GM23248 (cell line): ENCODE measurements around the gene MDK. TPM values are rescaled to one million over a fixed set of nuclear protein-coding genes. Genes with fewer than 3 reads are reported as not detected.

Experiments used
- DNase-seq: peaks from one replicate; pipeline ENCODE4 v3.0.0-alpha.2; 2015
- H2AFZ ChIP-seq: fragments of 200-600 bp; sonication (generic); 2 replicates; pipeline ENCODE4 v1.6.1; 2016; ENCODE audit warnings: antibody characterized with exemption
- H3F3A ChIP-seq: fragments of 200-600 bp; sonication (generic); 2 replicates; pipeline ENCODE4 v1.6.1; 2016; ENCODE audit warnings: mild to moderate bottlenecking, antibody characterized with exemption, mixed run types; ENCODE audit not compliant: insufficient read depth
- H3K27ac ChIP-seq: fragments of 200-600 bp; sonication (generic); 2 replicates; pipeline ENCODE4 v1.5.1; 2016; ENCODE audit warnings: mild to moderate bottlenecking
- H3K27me3 ChIP-seq: fragments of 200-600 bp; sonication (generic); replicated peaks from 2 replicates; pipeline ENCODE4 v1.6.1; 2016; ENCODE audit warnings: mild to moderate bottlenecking; ENCODE audit not compliant: insufficient read depth
- H3K36me3 ChIP-seq: fragments of 200-600 bp; sonication (generic); 2 replicates; pipeline ENCODE4 v1.6.1; 2016; ENCODE audit warnings: low read depth, mild to moderate bottlenecking
- H3K4me1 ChIP-seq: fragments of 200-600 bp; sonication (generic); 2 replicates; pipeline ENCODE4 v1.6.1; 2016; ENCODE audit warnings: mild to moderate bottlenecking; ENCODE audit not compliant: insufficient read depth
- H3K4me2 ChIP-seq: fragments of 200-600 bp; sonication (generic); one replicate; pipeline ENCODE4 v1.6.1; 2016; ENCODE audit warnings: mild to moderate bottlenecking; ENCODE audit not compliant: unreplicated experiment
- H3K4me3 ChIP-seq: fragments of 200-600 bp; sonication (generic); 2 replicates; pipeline ENCODE4 v1.5.1; 2016; ENCODE audit warnings: mild to moderate bottlenecking
- H3K79me2 ChIP-seq: fragments of 200-600 bp; sonication (generic); 2 replicates; pipeline ENCODE4 v1.6.1; 2016; ENCODE audit warnings: mild to moderate bottlenecking; ENCODE audit not compliant: insufficient read depth
- H3K9ac ChIP-seq: fragments of 200-600 bp; sonication (generic); 2 replicates; pipeline ENCODE4 v1.6.1; 2016; ENCODE audit warnings: mild to moderate bottlenecking
- H3K9me2 ChIP-seq: fragments of 200-600 bp; sonication (generic); 2 replicates; pipeline ENCODE4 v1.6.1; 2016; ENCODE audit warnings: mixed run types, mild to moderate bottlenecking, moderate library complexity; ENCODE audit not compliant: insufficient read depth
- H3K9me3 ChIP-seq: fragments of 200-600 bp; sonication (generic); one replicate; pipeline ENCODE4 v1.6.1; 2017; ENCODE audit warnings: low read depth
- H4K20me1 ChIP-seq: fragments of 200-600 bp; sonication (generic); 2 replicates; pipeline ENCODE4 v1.6.0; 2016; ENCODE audit not compliant: insufficient read depth
- EZH2 ChIP-seq: fragments of 200-600 bp; sonication (generic); IDR thresholded peaks from 2 replicates; pipeline ENCODE4 v1.6.1; 2018; ENCODE audit warnings: antibody characterized with exemption, mild to moderate bottlenecking; ENCODE audit not compliant: insufficient read depth, poor library complexity, severe bottlenecking
- EZH2phosphoT487 ChIP-seq: fragments of 200-600 bp; sonication (generic); IDR thresholded peaks from 2 replicates; pipeline ENCODE4 v1.6.1; 2018; ENCODE audit warnings: antibody characterized with exemption, moderate library complexity, mild to moderate bottlenecking, low read depth; ENCODE audit not compliant: insufficient read depth
- WGBS, 2 experiments: methylation state at CpG; one replicate each; pipeline ENCODE4 v1.1.6; 2015 to 2017; ENCODE audit warnings: low lambda C conversion rate in 2 of 2, low coverage in 1 of 2; ENCODE audit errors: missing lambda C conversion rate in 2 of 2; 5-methylcytosine and 5-hydroxymethylcytosine counted together
- in situ Hi-C: fragments of 300-500 bp; cut with MboI; formaldehyde crosslinking; loops from 2 replicates; pipeline ENCODE4 v1.15.0; 2020
- polyA plus RNA-seq: library from polyadenylated mRNA; unstranded; fragments of >200 nt; fragmentation: Nextera tagmentation; extraction: Ambion mirVana; gene quantifications from 2 replicates; pipeline ENCODE4 v1.2.1, GENCODE V29; 2016
- total RNA-seq: library from RNA; depleted of rRNA; stranded (reverse); fragments of >200 nt; shearing (Covaris generic); gene quantifications from 2 replicates; pipeline ENCODE4 v1.2.3, GENCODE V29; 2014

The MDK gene
- total and polyA plus RNA-seq, 2 experiments from 2014 or later, result 10.7 to 31.5 TPM

GRCh38 chr11:46348566-46349401 lies 32.7 kb upstream of the MDK start:
- H3K9me3 ChIP-seq, result no peaks in the 10 kb centered on the region
- 73 to 75% methylated on average over 17 to 18 of the region's 18 CpGs for WGBS, 2 experiments

GRCh38 chr11:46350695-46351094 lies 30.8 kb upstream of the MDK start:
- H3F3A ChIP-seq, result no peaks in the 10 kb centered on the region
- no peak overlapping the region for H3K27ac ChIP-seq
- peaks cover 14% of the 10 kb centered on the region; the same call in 1 of the 2 replicates for H3K4me1 ChIP-seq
- H3K9me3 ChIP-seq, result no peaks in the 10 kb centered on the region
- H3K36me3 ChIP-seq, result no peaks in the 10 kb centered on the region; the same call in 1 of the 2 replicates
- H4K20me1 ChIP-seq, result no peaks in the 10 kb centered on the region; the same call in 1 of the 2 replicates
- 69 to 70% methylated on average over 3 of the region's 3 CpGs for WGBS, 2 experiments
- no peaks in the 10 kb centered on the region for H3K27me3 ChIP-seq
- H3K9ac ChIP-seq, result no peak overlapping the region
- no peak overlapping the region for H2AFZ ChIP-seq
- TF ChIP-seq EZH2, result no peak
- TF ChIP-seq EZH2phosphoT487, result no peak
- no peak overlapping the region for H3K4me2 ChIP-seq
- in situ Hi-C loops, result no loop called here
- peaks cover 78% of the 10 kb centered on the region for H3K79me2 ChIP-seq
- H3K9me2 ChIP-seq, result no peaks in the 10 kb centered on the region
- DNase-seq, result no peak
- no peak overlapping the region for H3K4me3 ChIP-seq

More at GRCh38 chr11:46348566-46349401, 32.7 kb upstream of the MDK start:
- Histone ChIP-seq H3K36me3 (no peaks in the 10 kb centered on the region), H3K79me2 (peaks cover 59% of the 10 kb centered on the region), H3K4me3 (peak overlapping the region; percentile 78), H3K27me3 (no peaks in the 10 kb centered on the region), H3K4me1 (peaks cover 14% of the 10 kb centered on the region; the same call in 1 of the 2 replicates), H3K4me2 (peak overlapping the region; percentile 92), H3K9ac (peak overlapping the region; percentile 85), H3K27ac (no peak overlapping the region), H4K20me1 (no peaks in the 10 kb centered on the region), H3F3A (no peaks in the 10 kb centered on the region), H2AFZ (no peak overlapping the region), H3K9me2 (no peaks in the 10 kb centered on the region)
- in situ Hi-C loops, result no loop called here
- DNase-seq, result no peak
- no peak for TF ChIP-seq EZH2
- TF ChIP-seq EZH2phosphoT487, result no peak

DNA sequence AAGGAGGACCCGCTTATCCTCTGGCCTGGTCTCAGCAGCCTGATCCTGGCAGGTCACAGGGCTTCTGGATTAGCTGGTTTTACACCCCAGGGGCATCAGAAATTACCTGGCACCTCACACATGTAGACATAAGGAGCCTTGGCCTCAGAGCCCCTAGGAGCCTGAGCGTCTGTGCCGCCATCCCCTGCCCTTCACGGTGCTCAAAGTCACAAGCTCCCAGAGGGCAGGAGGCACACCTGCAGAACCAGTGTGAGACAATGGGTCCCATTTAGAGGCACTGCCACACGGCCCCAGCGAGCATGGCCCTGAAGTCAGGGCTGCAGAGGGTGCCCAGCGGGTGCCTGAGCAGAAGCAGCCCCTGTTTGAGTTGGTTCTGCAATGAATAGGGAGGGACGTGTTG lies 30.3 kb upstream of the MDK start:
- Histone ChIP-seq H3K36me3 (no peaks in the 10 kb centered on the region; the same call in 1 of the 2 replicates), H3K9ac (no peak overlapping the region), H3K27me3 (no peaks in the 10 kb centered on the region), H3K4me3 (no peak overlapping the region), H3K9me3 (no peaks in the 10 kb centered on the region), H3K4me2 (no peak overlapping the region), H3K4me1 (peaks cover 14% of the 10 kb centered on the region; the same call in 1 of the 2 replicates), H3K27ac (no peak overlapping the region), H3F3A (no peaks in the 10 kb centered on the region), H3K9me2 (no peaks in the 10 kb centered on the region), H3K79me2 (peaks cover 82% of the 10 kb centered on the region), H4K20me1 (no peaks in the 10 kb centered on the region; the same call in 1 of the 2 replicates), H2AFZ (no peak overlapping the region)
- TF ChIP-seq EZH2phosphoT487, result no peak
- TF ChIP-seq EZH2, result no peak
- WGBS, 2 experiments, result 92 to 96% methylated on average over 8 of the region's 8 CpGs
- DNase-seq, result no peak
- in situ Hi-C loops, result no loop called here

GRCh38 chr11:46351606-46352005 lies 29.9 kb upstream of the MDK start:
- WGBS, 2 experiments, result 74% methylated on average over 5 of the region's 5 CpGs
- Histone ChIP-seq H3K27ac (no peak overlapping the region), H3K36me3 (no peaks in the 10 kb centered on the region; the same call in 1 of the 2 replicates), H2AFZ (no peak overlapping the region), H3K4me2 (no peak overlapping the region), H3K9ac (no peak overlapping the region), H3F3A (no peaks in the 10 kb centered on the region), H3K79me2 (peaks cover 87% of the 10 kb centered on the region), H3K27me3 (no peaks in the 10 kb centered on the region), H3K4me3 (no peak overlapping the region), H4K20me1 (no peaks in the 10 kb centered on the region; the same call in 1 of the 2 replicates), H3K9me3 (no peaks in the 10 kb centered on the region), H3K9me2 (no peaks in the 10 kb centered on the region), H3K4me1 (peaks cover 15% of the 10 kb centered on the region)
- no peak for DNase-seq
- TF ChIP-seq EZH2phosphoT487 (no peak), EZH2 (no peak)
- in situ Hi-C loops, result no loop called here
